Fibroblast of skin of left quadriceps (primary cell): Measurements from ENCODE around the gene FHL2.

Source experiments
- DNase-seq, 2 experiments: peaks; one replicate each; pipeline ENCODE4 v3.0.0-alpha.2; 2013; ENCODE audit warnings: low read depth in 2 of 2

FHL2 gene

GRCh38 chr2:105378921-105379383 lies 19.9 kb downstream of the FHL2 start:
- no peak for DNase-seq

GRCh38 chr2:105378276-105378840 lies 20.5 kb downstream of the FHL2 start:
- DNase-seq = no peak

GRCh38 chr2:105377871-105378270 lies 21.0 kb downstream of the FHL2 start:
- no peak for DNase-seq

- peak; percentile 65 to 71 for DNase-seq
These were observed 22.0 kb downstream of the FHL2 start for GRCh38 chr2:105376789-105377240.

GRCh38 chr2:105376010-105376409 lies 22.8 kb downstream of the FHL2 start:
- no peak for DNase-seq

GRCh38 chr2:105375001-105375561 lies 23.8 kb downstream of the FHL2 start:
- no peak for DNase-seq

- DNase-seq = no peak
These were observed 24.9 kb downstream of the FHL2 start for GRCh38 chr2:105373895-105374401.

- DNase-seq = no peak
These were observed 25.5 kb downstream of the FHL2 start for GRCh38 chr2:105373344-105373781.

GRCh38 chr2:105371810-105372209 lies 27.0 kb downstream of the FHL2 start:
- no peak for DNase-seq

GRCh38 chr2:105371156-105371555 lies 27.7 kb downstream of the FHL2 start:
- DNase-seq = no peak

- DNase-seq = peak; percentile 69 to 72
These were observed 28.8 kb downstream of the FHL2 start for GRCh38 chr2:105369777-105370690.

GRCh38 chr2:105368759-105369408 lies 30.0 kb downstream of the FHL2 start:
- DNase-seq = no peak

- no peak for DNase-seq
These were observed 33.6 kb downstream of the FHL2 start for GRCh38 chr2:105365206-105365605.

GRCh38 chr2:105364436-105365139 lies 34.3 kb downstream of the FHL2 start:
- DNase-seq = peak; percentile 75 to 78

GRCh38 chr2:105362862-105363591 lies 35.8 kb downstream of the FHL2 start:
- no peak for DNase-seq

GRCh38 chr2:105361102-105361889 lies 37.6 kb downstream of the FHL2 start:
- DNase-seq = no peak

- no peak for DNase-seq
These were observed 40.3 kb downstream of the FHL2 start for GRCh38 chr2:105358593-105358992.

- DNase-seq = no peak
These were observed 41.7 kb downstream of the FHL2 start for GRCh38 chr2:105357122-105357521.

GRCh38 chr2:105344704-105345345 lies 54.0 kb downstream of the FHL2 start:
- DNase-seq = peak in 1 of 2 experiments; percentile 21
